SK-MEL-5 (cell line): ENCODE measurements around the gene SNU13. TPM values are rescaled to one million over a fixed set of nuclear protein-coding genes. Genes with fewer than 3 reads are reported as not detected.
"Not testable (repeated sequence)": the region's sequence is repeated elsewhere in the genome, so short reads cannot be mapped to it uniquely, and the experiment has no call there.

Source experiments
- DNase-seq: peaks from one replicate; pipeline ENCODE4 v3.0.0-alpha.2; 2016; ENCODE audit warnings: low read depth, low spot score
- in situ Hi-C: cut with HindIII; loops from 2 replicates; pipeline ENCODE4 v1.10.0; 2016; ENCODE audit warnings: low sequenced_read_pairs, high pct_unique_total_duplicates, low pct_unique_long_range_greater_than_20kb
- total RNA-seq: library from RNA; depleted of rRNA; stranded (reverse); fragments of >200 nt; shearing (Covaris generic); gene quantifications from 2 replicates; pipeline ENCODE4 v1.2.3, GENCODE V29; 2014

The SNU13 gene
- total RNA-seq, 1 experiment from 2014 or later: 254 TPM

DNA sequence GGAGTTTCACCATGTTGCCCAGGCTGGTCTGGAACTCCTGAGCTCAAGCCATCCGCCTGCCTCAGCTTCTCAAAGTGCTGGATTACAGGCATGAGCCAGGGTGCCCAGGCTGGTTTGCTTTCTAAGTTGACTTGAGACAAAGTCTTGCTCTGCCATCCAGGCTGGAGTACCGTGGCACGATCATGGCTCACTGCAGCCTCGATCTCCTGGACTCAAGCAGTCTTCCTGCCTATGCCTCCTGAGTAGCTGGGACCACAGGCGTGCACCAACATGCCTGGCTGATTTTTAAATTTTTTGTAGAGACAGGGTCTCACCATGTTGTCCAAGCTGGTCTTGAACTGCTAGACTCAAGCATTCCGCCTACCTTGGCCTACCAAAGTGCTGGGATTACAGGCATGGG, 31.0 kb downstream of the SNU13 start:
- in situ Hi-C loops: no loop called here
- no peak for DNase-seq

- in situ Hi-C loops: no loop called here
- no peak for DNase-seq
Observed at GRCh38 chr22:41656556-41656955, 32.1 kb downstream of the SNU13 start.

- in situ Hi-C loops: no loop called here
- no peak for DNase-seq
Observed at GRCh38 chr22:41654322-41654721, 34.3 kb downstream of the SNU13 start.

GRCh38 chr22:41650821-41651220, 37.8 kb downstream of the SNU13 start:
- no peak for DNase-seq
- in situ Hi-C loops: no loop called here

- no peak for DNase-seq
- in situ Hi-C loops: no loop called here
Observed at GRCh38 chr22:41650229-41650628, 38.4 kb downstream of the SNU13 start.

GRCh38 chr22:41648432-41648831, 40.2 kb downstream of the SNU13 start:
- DNase-seq: no peak
- in situ Hi-C loops: no loop called here

DNA sequence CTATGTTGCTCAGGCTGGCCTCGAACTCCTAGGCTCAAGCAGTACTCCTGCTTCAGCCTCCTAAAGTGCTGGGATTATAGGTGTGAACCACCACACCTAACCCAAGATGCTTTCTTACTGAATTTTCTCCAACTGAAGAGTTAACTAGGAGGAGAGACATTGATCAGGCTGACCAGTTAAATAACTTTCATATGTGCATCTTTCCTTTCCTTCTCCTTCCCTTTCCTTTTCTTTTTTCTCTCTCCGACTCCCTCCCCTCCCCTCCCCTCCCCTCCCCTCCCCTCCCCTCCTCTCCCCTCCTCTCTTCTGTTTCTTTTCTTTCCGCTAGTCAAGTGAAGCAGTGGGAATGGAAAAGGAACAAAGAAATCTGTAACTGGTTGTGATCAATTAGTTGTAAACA, 40.9 kb downstream of the SNU13 start:
- no peak for DNase-seq
- in situ Hi-C loops: no loop called here

DNA sequence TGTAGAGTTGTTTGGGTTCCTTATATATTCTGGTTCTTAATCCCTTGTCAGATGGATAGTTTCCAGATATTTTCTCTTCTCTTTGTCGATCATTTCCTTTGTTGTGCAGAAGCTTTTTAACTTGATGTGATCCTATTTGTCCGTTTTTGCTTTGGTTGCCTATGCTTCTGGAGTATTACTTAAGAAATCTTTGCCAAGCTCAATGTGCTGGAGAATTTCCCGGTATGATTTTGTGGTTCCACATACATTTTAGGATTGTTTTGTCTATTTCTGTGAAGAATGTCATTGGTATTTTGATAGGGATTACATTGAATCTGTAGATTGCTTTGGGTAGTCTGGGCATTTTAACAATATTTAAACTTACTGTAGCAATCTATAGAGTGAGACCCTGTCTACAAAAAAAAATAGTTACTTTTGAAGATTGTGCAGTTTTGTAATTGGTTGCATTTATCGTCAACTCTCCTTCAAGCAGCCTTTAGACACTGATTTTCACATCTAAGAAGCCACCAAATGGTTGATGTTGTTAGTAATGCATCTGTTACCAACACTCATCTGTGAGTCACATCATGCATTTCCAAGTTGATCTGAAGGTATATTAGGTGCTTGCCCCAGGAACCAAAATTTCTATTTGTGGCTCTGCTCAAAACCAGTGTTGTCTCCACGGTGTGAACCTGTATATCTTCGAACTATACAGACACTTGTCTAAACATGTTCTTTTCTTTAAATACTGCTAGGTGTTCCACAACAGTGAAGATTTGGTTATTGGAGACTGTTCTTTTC, 46.1 kb downstream of the SNU13 start:
- in situ Hi-C loops: no loop called here
- DNase-seq: no peak

DNA sequence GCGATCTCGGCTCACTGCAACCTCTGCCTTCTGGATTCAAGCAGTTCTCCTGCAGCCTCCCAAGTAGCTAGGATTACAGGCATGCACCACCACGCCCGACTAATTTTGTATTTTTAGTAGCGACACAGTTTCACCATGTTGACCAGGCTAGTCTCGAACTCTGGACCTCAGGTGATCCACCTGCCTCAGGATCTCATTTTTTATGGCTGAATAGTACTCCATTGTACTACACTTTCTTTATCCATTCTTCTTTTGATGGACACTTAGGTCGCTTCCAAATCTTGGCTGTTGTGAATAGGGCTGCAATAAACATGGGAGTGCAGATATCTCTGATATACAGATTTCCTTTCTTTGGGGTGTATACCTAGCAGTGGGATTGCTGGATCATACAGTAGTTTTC, 46.8 kb downstream of the SNU13 start:
- in situ Hi-C loops: no loop called here

GRCh38 chr22:41638748-41639147, 49.9 kb downstream of the SNU13 start:
- in situ Hi-C loops: no loop called here
- no peak for DNase-seq

More for the DNA sequence above, 46.8 kb downstream of the SNU13 start:
- DNase-seq: no peak

- in situ Hi-C loops: no loop called here
- no peak for DNase-seq
Observed at GRCh38 chr22:41638124-41638523, 50.5 kb downstream of the SNU13 start.

GRCh38 chr22:41637623-41638022, 51.0 kb downstream of the SNU13 start:
- in situ Hi-C loops, DNase-seq: not testable (repeated sequence)

- in situ Hi-C loops: no loop called here
- DNase-seq: no peak
Observed at GRCh38 chr22:41636467-41636866, 52.2 kb downstream of the SNU13 start.

GRCh38 chr22:41634610-41635009, 54.1 kb downstream of the SNU13 start:
- in situ Hi-C loops, DNase-seq: not testable (repeated sequence)

GRCh38 chr22:41631615-41632014, 57.1 kb downstream of the SNU13 start:
- DNase-seq, in situ Hi-C loops: not testable (repeated sequence)

DNA sequence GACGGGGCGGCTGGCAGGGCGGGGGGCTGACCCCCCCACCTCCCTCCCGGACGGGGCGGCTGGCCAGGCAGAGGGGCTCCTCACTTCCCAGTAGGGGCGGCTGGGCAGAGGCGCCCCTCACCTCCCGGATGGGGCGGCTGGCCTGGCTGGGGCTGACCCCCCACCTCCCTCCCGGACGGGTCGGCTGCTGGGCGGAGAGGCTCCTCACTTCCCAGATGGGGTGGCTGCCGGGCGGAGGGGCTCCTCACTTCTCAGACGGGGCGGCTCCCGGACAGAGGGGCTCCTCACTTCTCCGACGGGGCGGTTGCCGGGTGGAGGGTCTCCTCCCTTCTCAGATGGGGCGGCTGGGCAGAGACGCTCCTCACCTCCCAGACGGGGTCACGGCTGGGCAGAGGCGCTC, 57.6 kb downstream of the SNU13 start:
- in situ Hi-C loops: not testable (repeated sequence)

DNA sequence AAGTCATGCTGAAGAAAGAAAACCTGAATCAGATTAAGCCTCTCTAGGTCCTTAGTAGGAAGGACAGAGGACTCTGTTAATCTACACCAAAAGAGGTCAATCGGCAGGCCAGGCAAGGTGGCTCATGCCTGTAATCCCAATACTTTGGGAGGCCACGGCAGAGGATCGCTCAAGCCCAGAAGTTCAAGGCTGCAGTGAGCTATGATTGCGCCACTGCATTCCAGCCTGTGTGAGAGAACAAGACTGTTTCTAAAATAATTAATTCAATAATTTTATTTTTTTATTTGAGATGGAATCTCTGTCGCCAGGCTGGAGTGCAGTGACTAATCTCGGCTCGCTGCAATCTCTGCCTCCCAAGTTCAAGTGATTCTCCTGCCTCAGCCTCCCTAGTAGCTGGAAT, 63.1 kb downstream of the SNU13 start:
- in situ Hi-C loops: no loop called here
- DNase-seq: no peak

More for the DNA sequence above, 57.6 kb downstream of the SNU13 start:
- not testable (repeated sequence) for DNase-seq
